ENCODE results near the gene MTMR12. TPM values are rescaled to one million over a fixed set of nuclear protein-coding genes. Genes with fewer than 3 reads are reported as not detected.

The MTMR12 gene
- total RNA-seq, 1 experiment from 2014 or later, result 44.5 TPM

GRCh38 chr5:32360906-32361305 is 48.2 kb upstream of the MTMR12 start:
- Histone ChIP-seq H3K36me3 (ENCODE audit: low read depth) (peaks cover 40% of the 10 kb centered on the region), H3K4me3 (no peak overlapping the region), H3F3A (ENCODE audit: insufficient read depth, low read depth) (no peaks in the 10 kb centered on the region; the same call in 1 of the 2 replicates), H3K27ac (no peak overlapping the region), H3K4me2 (no peak overlapping the region), H3K27me3 (ENCODE audit: insufficient read depth, low read depth) (no peaks in the 10 kb centered on the region), H3K9me2 (ENCODE audit: insufficient read depth) (no peaks in the 10 kb centered on the region), H4K20me1 (ENCODE audit: insufficient read depth) (0 out of 2 replicates have a peak, but pooled peaks cover 3% of the 10 kb centered on the region), H3K4me1 (replicated peaks; ENCODE audit: insufficient read depth) (no peaks in the 10 kb centered on the region), H3K9me3 (ENCODE audit: insufficient read depth, low read depth) (no peaks in the 10 kb centered on the region), H2AFZ (no peak overlapping the region), H3K79me2 (ENCODE audit: low read depth) (no peaks in the 10 kb centered on the region)
- no peak for TF ChIP-seq EZH2 (IDR thresholded peaks at IDR 0.05; ENCODE audit: low read depth)
- no peak for TF ChIP-seq CTCF (conservative IDR thresholded peaks at IDR 0.05)
- POLR2A ChIA-PET (ENCODE audit: unreplicated experiment), result no interaction called here
- intact Hi-C loops (cut with micrococcal nuclease; ENCODE audit: unreplicated experiment), result no loop called here
- BruUV-seq (replicated peaks), result no TSS peak
- peak in 1 of 2 experiments; percentile 59 for DNase-seq
- CTCF ChIA-PET, result no interaction called here

- Histone ChIP-seq H3K4me3 (no peak overlapping the region), H3K9me2 (ENCODE audit: insufficient read depth) (no peaks in the 10 kb centered on the region), H2AFZ (no peak overlapping the region), H3F3A (ENCODE audit: insufficient read depth, low read depth) (peaks cover 4% of the 10 kb centered on the region; the same call in 1 of the 2 replicates), H3K4me1 (replicated peaks; ENCODE audit: insufficient read depth) (no peaks in the 10 kb centered on the region), H3K9me3 (ENCODE audit: insufficient read depth, low read depth) (no peaks in the 10 kb centered on the region), H3K36me3 (ENCODE audit: low read depth) (peaks cover 40% of the 10 kb centered on the region), H4K20me1 (ENCODE audit: insufficient read depth) (0 out of 2 replicates have a peak, but pooled peaks cover 3% of the 10 kb centered on the region), H3K4me2 (no peak overlapping the region), H3K79me2 (ENCODE audit: low read depth) (no peaks in the 10 kb centered on the region), H3K27ac (no peak overlapping the region), H3K27me3 (ENCODE audit: insufficient read depth, low read depth) (no peaks in the 10 kb centered on the region)
- CTCF ChIA-PET, result no interaction called here
- no TSS peak for BruUV-seq (replicated peaks)
- intact Hi-C loops (cut with micrococcal nuclease; ENCODE audit: unreplicated experiment), result no loop called here
- POLR2A ChIA-PET (ENCODE audit: unreplicated experiment), result no interaction called here
- no peak for DNase-seq
- TF ChIP-seq EZH2 (IDR thresholded peaks at IDR 0.05; ENCODE audit: low read depth) (no peak), CTCF (conservative IDR thresholded peaks at IDR 0.05) (no peak)
Measured at GRCh38 chr5:32358611-32359010, 45.9 kb upstream of the MTMR12 start.

GRCh38 chr5:32357658-32358057 is 44.9 kb upstream of the MTMR12 start:
- no peak for DNase-seq
- no peaks in the 10 kb centered on the region for H3K9me3 ChIP-seq (ENCODE audit: insufficient read depth, low read depth)

More at GRCh38 chr5:32357658-32358057, 44.9 kb upstream of the MTMR12 start:
- ChIA-PET POLR2A (ENCODE audit: unreplicated experiment) (interaction anchor here (0.6 kb wide), 1 partner anchor 274 kb away, joined by 7 read pairs; no protein-coding TSS in a partner anchor), CTCF (no interaction called here)
- no peak overlapping the region for H2AFZ ChIP-seq
- H3K36me3 ChIP-seq (ENCODE audit: low read depth), result peaks cover 33% of the 10 kb centered on the region
- TF ChIP-seq EZH2 (IDR thresholded peaks at IDR 0.05; ENCODE audit: low read depth) (no peak), CTCF (conservative IDR thresholded peaks at IDR 0.05) (no peak)
- no peaks in the 10 kb centered on the region for H3K27me3 ChIP-seq (ENCODE audit: insufficient read depth, low read depth)
- H3K27ac ChIP-seq, result no peak overlapping the region
- H3K4me1 ChIP-seq (replicated peaks; ENCODE audit: insufficient read depth), result no peaks in the 10 kb centered on the region
- peaks cover 10% of the 10 kb centered on the region; the same call in 1 of the 2 replicates for H3F3A ChIP-seq (ENCODE audit: insufficient read depth, low read depth)
- intact Hi-C loops (cut with micrococcal nuclease; ENCODE audit: unreplicated experiment), result no loop called here
- no peak overlapping the region for H3K4me3 ChIP-seq
- H3K9me2 ChIP-seq (ENCODE audit: insufficient read depth), result no peaks in the 10 kb centered on the region
- H3K79me2 ChIP-seq (ENCODE audit: low read depth), result no peaks in the 10 kb centered on the region
- H4K20me1 ChIP-seq (ENCODE audit: insufficient read depth), result 0 out of 2 replicates have a peak, but pooled peaks cover 3% of the 10 kb centered on the region
- no TSS peak for BruUV-seq (replicated peaks)
- no peak overlapping the region for H3K4me2 ChIP-seq
